ENCODE data around the gene MED13.

The MED13 gene

DNA sequence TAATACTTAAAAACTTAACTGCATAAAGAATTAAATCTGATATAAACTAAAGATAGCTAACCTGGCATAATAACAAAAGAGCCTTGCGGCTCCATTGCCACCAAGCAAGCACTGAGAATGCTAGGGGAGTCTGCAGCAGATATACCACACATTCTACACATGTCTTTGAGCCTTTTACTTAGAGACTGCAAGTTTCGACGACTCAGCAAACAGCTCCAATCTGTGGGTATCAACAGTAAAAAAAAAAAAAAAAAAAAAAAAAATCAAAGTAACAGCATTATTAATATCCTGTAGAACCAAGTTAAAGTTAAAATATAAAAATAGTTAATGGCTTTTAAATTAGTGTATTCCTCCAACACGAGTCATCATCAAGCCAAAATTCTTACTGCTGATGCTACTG lies 109.5 kb downstream of the MED13 start:
- Histone ChIP-seq H4K20me1 (ENCODE audit: low read depth, low read length) (no peaks in the 10 kb centered on the region), H3K9ac (ENCODE audit: low read length) (no peak overlapping the region), H3K27ac (ENCODE audit: low read depth, low read length) (no peak overlapping the region), H3K9me3 (ENCODE audit: insufficient read depth, low read length) (no peaks in the 10 kb centered on the region), H2AFZ (ENCODE audit: low read depth, low read length, severe bottlenecking) (no peak overlapping the region), H3K79me2 (ENCODE audit: insufficient read depth, low read length) (no peaks in the 10 kb centered on the region), H3K9me2 (replicated peaks; ENCODE audit: insufficient read depth, low read length) (no peaks in the 10 kb centered on the region), H3K4me3 (ENCODE audit: insufficient read depth, low read length, poor library complexity, severe bottlenecking) (no peak overlapping the region), H3F3A (ENCODE audit: insufficient read depth) (peaks cover 4% of the 10 kb centered on the region; the same call in 1 of the 2 replicates), H3K4me2 (ENCODE audit: low read depth, low read length, poor library complexity, severe bottlenecking) (no peak overlapping the region), H3K27me3 (ENCODE audit: low read length) (no peaks in the 10 kb centered on the region), H3K36me3 (ENCODE audit: low read length) (peaks cover 46% of the 10 kb centered on the region)
- TF ChIP-seq EZH2phosphoT487 (conservative IDR thresholded peaks at IDR 0.05; ENCODE audit: low read length), result no peak
- TF ChIP-seq, protein P1, sequence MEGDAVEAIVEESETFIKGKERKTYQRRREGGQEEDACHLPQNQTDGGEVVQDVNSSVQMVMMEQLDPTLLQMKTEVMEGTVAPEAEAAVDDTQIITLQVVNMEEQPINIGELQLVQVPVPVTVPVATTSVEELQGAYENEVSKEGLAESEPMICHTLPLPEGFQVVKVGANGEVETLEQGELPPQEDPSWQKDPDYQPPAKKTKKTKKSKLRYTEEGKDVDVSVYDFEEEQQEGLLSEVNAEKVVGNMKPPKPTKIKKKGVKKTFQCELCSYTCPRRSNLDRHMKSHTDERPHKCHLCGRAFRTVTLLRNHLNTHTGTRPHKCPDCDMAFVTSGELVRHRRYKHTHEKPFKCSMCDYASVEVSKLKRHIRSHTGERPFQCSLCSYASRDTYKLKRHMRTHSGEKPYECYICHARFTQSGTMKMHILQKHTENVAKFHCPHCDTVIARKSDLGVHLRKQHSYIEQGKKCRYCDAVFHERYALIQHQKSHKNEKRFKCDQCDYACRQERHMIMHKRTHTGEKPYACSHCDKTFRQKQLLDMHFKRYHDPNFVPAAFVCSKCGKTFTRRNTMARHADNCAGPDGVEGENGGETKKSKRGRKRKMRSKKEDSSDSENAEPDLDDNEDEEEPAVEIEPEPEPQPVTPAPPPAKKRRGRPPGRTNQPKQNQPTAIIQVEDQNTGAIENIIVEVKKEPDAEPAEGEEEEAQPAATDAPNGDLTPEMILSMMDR (IDR thresholded peaks at IDR 0.05; ENCODE audit: insufficient read depth, low read length, poor library complexity, severe bottlenecking), result no peak

DNA sequence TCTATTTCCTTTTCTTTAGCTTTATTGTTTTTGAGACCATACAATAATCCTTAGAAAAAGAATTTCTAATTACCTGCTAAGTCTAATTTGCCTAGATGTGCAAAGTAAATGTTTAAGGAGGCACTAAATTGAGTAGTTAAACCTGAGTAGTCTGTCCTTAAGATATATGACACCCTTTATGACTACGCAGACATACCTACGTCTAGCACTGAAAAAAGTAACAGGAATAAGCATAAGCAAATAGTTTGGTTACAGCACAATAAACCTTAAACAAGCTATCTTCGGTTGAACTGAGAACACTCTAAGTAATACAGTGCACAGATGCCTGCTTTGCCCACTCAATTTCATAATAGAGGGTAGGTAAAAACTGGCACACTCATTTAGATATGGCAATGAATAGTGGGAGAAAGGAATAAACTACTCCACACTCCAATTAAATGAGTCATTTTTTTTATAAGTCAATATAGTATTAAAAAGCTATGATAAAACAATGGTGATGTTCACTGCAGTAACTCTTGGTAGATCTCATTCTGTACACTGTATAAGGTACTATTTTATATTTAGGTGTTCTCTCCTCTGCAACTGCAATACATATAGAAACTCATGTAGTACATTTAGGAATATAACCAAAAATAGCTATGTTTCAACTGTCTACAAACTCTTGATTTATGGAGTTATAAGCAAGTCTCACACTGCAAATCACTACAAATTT lies 117.6 kb downstream of the MED13 start:
- Histone ChIP-seq H3F3A (ENCODE audit: insufficient read depth) (0 out of 2 replicates have a peak, but pooled peaks cover 5% of the 10 kb centered on the region), H3K36me3 (ENCODE audit: low read length) (peaks cover 61% of the 10 kb centered on the region), H3K4me2 (ENCODE audit: low read depth, low read length, poor library complexity, severe bottlenecking) (no peak overlapping the region), H3K9me2 (replicated peaks; ENCODE audit: insufficient read depth, low read length) (no peaks in the 10 kb centered on the region), H3K27me3 (ENCODE audit: low read length) (no peaks in the 10 kb centered on the region), H3K9me3 (ENCODE audit: insufficient read depth, low read length) (no peaks in the 10 kb centered on the region), H4K20me1 (ENCODE audit: low read depth, low read length) (no peaks in the 10 kb centered on the region), H3K9ac (ENCODE audit: low read length) (no peak overlapping the region), H3K79me2 (ENCODE audit: insufficient read depth, low read length) (no peaks in the 10 kb centered on the region), H2AFZ (ENCODE audit: low read depth, low read length, severe bottlenecking) (no peak overlapping the region), H3K4me3 (ENCODE audit: insufficient read depth, low read length, poor library complexity, severe bottlenecking) (no peak overlapping the region), H3K27ac (ENCODE audit: low read depth, low read length) (no peak overlapping the region)
- no peak for TF ChIP-seq EZH2phosphoT487 (conservative IDR thresholded peaks at IDR 0.05; ENCODE audit: low read length)
- TF ChIP-seq, protein P1 (IDR thresholded peaks at IDR 0.05; ENCODE audit: insufficient read depth, low read length, poor library complexity, severe bottlenecking), result no peak

DNA sequence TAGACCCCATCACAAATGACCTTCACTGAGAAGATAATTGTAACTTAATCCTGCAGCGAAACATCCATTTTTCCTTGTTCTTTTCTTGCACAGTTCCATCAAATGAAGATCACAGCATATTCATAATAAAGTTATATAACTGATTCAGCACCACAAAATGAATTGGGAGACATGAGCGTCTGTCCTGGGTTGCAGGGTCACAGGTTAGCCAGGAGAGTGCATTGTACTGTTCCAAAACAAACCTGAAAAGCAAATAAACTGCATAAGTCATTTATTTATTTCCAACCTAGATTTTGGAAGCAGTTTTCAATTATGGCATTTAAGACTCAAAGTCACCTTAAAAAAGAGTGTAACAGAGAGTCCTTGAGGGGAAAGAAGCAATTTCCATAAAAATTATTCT lies 118.7 kb downstream of the MED13 start:
- no peak overlapping the region for H3K27ac ChIP-seq (ENCODE audit: low read depth, low read length)
- no peak overlapping the region for H2AFZ ChIP-seq (ENCODE audit: low read depth, low read length, severe bottlenecking)
- TF ChIP-seq, protein P1 (IDR thresholded peaks at IDR 0.05; ENCODE audit: insufficient read depth, low read length, poor library complexity, severe bottlenecking), result no peak
- no peak for TF ChIP-seq EZH2phosphoT487 (conservative IDR thresholded peaks at IDR 0.05; ENCODE audit: low read length)
- H3K36me3 ChIP-seq (ENCODE audit: low read length), result peaks cover 67% of the 10 kb centered on the region
- no peak overlapping the region for H3K4me3 ChIP-seq (ENCODE audit: insufficient read depth, low read length, poor library complexity, severe bottlenecking)
- no peaks in the 10 kb centered on the region for H3K9me2 ChIP-seq (replicated peaks; ENCODE audit: insufficient read depth, low read length)
- H3K4me2 ChIP-seq (ENCODE audit: low read depth, low read length, poor library complexity, severe bottlenecking), result no peak overlapping the region
- H3K9me3 ChIP-seq (ENCODE audit: insufficient read depth, low read length), result no peaks in the 10 kb centered on the region
- H3K27me3 ChIP-seq (ENCODE audit: low read length), result no peaks in the 10 kb centered on the region
- H3F3A ChIP-seq (ENCODE audit: insufficient read depth), result 0 out of 2 replicates have a peak, but pooled peaks cover 5% of the 10 kb centered on the region
- no peaks in the 10 kb centered on the region for H4K20me1 ChIP-seq (ENCODE audit: low read depth, low read length)
- no peak overlapping the region for H3K9ac ChIP-seq (ENCODE audit: low read length)
- no peaks in the 10 kb centered on the region for H3K79me2 ChIP-seq (ENCODE audit: insufficient read depth, low read length)
